ENCODE results near the gene NOP16.

The NOP16 gene
- 14.7 to 17.5 reads per million in 2 donors for total RNA-seq

GRCh38 chr5:176388444-176389134 is at the start of gene NOP16, which contains the start of gene HIGD2A:
Gene NOP16, minus strand, starts transcription at chr5:176388598. Its CDS starts 59 bp downstream, at chr5:176388539.
Gene HIGD2A, plus strand, starts transcription at chr5:176388751. Its CDS starts 69 bp downstream, at chr5:176388820.
- DNase-seq: peak; percentile 97 to 100 (median 98)

DNA sequence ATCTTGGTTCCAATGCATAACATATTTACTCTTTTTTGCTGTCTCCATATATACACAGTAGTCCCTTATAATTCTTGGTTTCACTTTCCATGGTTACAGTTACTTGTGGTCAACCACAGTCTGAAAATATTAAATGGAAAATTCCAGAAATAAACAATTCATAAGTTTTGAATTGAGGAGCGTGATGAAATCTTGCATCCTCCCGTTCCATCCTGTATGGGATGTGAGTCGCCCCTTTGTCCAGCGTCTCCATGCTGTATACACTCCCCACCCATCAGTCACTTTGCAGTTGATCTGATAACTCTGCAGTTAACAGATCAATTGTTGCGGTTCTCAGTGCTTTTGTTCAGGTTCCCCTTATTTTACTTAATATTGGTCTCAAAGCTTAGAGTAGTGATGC is 48.3 kb upstream of the NOP16 start:
- peak in 1 of 5 experiments; percentile 64 for DNase-seq

- DNase-seq: no peak
These were observed 44.3 kb upstream of the NOP16 start for GRCh38 chr5:176432707-176433106.

DNA sequence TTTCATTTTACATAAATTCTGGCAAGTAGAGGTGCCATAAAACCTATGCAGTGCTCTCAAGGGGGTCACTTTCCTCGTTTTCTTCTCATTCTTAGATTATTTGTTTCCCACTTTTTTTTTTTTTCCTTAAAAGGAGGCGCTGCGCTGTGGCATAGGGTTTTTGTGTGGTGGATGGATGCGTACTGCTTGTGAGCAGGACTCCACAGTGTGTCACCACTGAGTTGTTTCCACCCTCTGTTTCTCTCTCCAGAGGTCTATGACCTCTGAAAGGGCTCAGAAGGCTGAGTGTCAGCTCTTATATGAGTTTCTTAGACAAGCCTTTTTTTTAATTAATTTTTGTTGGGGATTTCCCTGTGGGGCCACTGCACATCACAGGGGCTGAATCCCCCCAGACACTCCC is 41.6 kb upstream of the NOP16 start:
- DNase-seq: peak in 1 of 5 experiments; percentile 24

DNA sequence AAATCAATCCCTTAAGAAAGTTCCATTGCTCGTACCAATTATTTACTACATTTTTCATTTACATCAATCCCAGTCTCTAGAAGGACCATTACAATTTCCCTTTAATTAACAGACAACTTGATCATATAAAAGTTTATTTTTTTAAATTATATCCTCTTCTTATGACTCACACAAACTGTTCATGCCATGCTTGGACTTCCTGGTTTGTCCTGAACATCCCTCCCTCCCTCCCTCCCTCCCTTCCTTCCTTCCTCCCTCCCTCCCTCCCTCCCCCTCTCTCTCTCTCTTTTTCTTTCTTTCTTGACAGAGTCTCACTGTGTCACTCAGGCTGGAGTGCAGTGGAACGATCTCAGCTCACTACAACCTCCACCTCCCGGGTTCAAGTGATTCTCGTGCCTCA is 39.6 kb upstream of the NOP16 start:
- no peak for DNase-seq

DNA sequence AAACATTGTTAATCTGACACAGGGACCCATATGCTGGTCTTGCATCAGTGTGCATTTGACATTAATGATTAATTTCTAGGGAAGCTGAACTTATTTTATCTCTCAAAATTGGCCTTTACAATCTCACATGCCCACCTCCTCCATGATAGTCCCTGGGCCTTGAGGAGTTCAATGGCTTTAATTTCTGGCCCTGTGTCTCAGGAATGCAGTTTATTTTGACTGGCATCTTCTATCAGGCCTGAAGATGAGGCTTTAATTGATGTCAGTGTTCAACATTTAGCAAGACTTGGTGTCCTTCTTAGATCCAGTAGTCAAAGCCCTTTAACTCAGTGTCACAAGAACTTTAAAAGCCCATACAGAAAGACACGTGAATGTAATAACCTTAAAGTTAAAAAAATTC is 38.5 kb upstream of the NOP16 start:
- no peak for DNase-seq

GRCh38 chr5:176425791-176426190 is 37.4 kb upstream of the NOP16 start:
- no peak for DNase-seq

DNA sequence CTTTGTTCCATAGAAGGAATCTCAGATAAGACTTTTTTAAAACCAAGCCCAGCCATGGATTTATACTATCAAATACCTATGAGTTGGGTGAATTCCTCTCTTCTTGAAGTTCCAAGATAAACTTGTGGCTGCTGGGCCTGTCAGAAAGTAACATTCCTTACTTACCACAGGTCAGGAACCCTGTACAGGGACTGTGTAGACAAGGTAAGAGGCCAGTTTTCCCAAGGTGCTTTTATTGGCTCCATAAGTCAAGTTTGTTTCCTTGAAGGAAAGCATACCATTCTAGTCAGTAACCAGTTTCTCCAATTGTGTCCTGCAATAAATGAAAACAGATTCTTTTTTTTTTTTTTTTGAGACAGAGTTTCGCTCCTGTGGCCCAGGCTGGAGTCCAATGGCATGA is 36.7 kb upstream of the NOP16 start:
- DNase-seq: no peak

- no peak for DNase-seq
These were observed 35.8 kb upstream of the NOP16 start for GRCh38 chr5:176424181-176424580.

DNA sequence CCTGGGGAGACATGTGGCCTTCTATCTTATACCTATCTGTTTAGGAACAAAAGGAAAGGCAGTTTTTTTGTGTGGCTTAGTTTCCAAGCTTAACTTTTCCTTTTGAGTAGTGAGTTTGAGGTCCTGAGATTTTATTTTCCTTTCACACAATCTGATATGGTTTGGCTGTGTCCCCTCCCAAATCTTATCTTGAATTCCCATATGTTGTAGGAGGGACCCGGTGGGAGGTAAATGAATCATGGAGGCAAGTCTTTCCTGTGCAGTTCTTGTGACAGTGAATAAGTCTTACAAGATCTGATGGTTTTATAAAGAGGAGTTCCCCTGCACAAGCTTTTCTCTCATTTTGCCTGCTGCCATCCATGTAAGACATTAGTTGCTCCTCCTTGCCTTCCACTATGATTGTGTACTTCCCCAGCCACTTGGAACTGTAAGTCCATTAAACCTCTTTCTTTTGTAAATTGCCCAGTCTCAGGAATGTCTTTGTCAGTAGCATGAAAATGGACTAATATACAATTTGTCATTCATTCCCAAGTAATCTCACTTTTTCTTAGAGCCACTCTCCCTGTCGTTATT is 32.7 kb upstream of the NOP16 start:
- no peak for DNase-seq

- no peak for DNase-seq
These were observed 31.7 kb upstream of the NOP16 start for GRCh38 chr5:176420086-176420485.

GRCh38 chr5:176418251-176418650 is 29.9 kb upstream of the NOP16 start:
- no peak for DNase-seq

- no peak for DNase-seq
These were observed 28.6 kb upstream of the NOP16 start for GRCh38 chr5:176416965-176417364.

DNA sequence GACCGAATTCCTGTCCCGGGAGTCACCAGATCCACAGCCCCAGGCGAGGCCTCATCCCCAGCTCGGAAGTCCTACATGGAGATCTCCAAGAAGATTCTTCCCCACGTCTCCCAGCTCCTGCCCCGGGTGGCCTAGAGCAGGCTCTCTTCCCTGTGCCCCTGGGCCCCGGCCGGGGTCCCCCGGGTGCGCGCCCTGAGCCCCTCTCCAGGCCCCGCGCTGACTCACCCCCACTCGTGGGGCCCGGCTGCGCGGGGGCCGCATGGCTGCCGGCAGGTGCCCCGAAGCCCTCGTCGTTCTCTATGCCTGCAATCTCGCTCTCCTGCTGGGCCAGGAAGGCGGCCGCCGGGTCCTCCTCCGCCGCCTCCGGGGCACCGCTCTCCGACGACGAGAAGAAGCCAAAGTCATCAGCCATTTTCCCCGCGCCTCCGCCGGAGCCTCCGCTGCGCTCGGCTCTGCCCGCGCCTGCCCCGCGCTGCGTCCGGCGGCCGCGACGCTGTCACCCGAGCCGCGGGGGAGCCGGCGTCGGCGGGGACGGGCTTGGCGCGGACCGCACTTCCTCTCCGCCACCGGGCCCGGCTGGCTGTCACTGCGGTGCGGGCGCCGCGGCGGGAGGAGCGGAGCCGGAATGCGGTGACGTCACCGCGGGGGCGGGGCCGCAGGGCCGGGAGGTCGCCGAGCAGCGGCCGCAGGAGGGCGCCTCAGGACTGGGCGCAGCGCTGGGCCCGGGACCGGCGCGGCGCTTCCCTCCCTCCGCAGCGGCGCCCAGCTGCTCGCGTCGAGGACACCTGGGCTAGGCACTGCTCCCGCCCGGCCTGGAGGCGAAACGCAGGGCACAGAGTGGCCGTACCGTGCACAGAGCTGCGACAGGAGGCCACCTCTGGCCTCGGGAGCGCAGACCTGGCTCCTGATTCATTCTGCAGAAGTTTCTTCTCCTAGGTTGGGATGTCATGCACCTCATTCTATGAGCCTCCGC is 27.8 kb upstream of the NOP16 start, which contains the start of gene CLTB:
Gene CLTB (minus strand): TSS at position 588 of the 973 bp plus-strand sequence. CDS start 176 bp downstream, at position 412.
- DNase-seq: peak; percentile 80 to 91 (median 89)

GRCh38 chr5:176415240-176415951 is 27.0 kb upstream of the NOP16 start:
- DNase-seq: no peak

- DNase-seq: peak in 1 of 5 experiments; percentile 22
These were observed 26.3 kb upstream of the NOP16 start for GRCh38 chr5:176414704-176415103.

DNA sequence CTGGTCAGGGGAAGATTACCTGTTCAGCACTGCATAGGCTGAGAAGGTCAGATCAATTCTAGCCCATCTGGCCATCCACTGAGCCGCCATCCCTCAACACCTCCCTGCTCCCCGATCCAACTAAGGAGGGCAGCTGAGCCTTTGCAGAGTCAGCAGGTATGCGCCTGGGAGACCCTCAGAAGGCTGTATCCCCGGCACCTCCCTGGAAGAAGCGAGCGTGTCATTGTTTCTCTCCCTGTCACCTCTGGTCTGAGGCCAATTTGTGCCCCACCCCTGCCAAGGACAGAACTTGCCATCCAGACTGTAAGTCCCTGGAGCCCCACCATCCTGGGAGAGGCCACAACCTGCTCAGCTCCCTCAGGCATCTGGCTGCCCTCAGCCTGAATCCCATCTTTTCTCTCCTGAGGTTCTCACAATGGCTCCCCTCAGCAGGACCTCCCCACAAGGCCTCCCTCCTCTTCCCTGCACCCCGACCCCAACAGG is 25.4 kb upstream of the NOP16 start:
- no peak for DNase-seq

- no peak for DNase-seq
These were observed 24.8 kb upstream of the NOP16 start for GRCh38 chr5:176413255-176413565.

GRCh38 chr5:176412517-176413254 is 24.3 kb upstream of the NOP16 start:
- no peak for DNase-seq

DNA sequence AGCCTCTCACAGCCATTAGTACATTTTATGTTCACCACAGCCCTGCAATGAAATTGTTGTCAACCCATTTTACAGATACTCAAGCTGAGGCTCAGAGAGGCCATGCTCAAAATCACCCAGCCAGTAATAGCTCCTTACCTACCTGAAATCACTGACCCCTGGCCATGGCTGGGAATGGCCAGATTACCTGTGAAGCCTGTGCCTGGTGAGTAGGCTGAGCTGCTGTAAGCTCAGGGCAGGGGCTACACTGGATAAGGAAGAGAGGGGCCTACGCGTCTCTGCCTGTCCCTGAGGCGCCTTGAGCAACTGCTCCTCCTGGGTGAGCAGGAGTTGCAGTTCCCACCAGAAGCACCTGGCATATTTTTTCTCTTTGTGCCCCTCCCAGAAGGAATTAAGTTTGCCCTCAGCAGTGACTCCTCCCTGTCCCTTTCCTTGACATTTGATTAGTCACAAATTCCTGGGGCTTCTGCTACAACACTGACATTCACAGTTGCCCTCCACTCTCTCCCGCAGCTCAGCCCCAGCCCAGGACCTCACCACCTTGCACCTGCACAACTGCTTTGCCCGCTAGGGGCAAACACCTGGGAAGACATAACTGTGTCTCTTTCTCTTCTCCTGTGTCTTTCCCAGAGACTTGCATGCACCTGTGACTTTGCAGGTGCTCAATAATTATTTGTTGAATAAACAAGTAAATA is 22.2 kb upstream of the NOP16 start:
- no peak for DNase-seq

- DNase-seq: no peak
These were observed 21.4 kb upstream of the NOP16 start for GRCh38 chr5:176409765-176410164.
